ENCODE results near the gene DYNC2LI1.

DNA sequence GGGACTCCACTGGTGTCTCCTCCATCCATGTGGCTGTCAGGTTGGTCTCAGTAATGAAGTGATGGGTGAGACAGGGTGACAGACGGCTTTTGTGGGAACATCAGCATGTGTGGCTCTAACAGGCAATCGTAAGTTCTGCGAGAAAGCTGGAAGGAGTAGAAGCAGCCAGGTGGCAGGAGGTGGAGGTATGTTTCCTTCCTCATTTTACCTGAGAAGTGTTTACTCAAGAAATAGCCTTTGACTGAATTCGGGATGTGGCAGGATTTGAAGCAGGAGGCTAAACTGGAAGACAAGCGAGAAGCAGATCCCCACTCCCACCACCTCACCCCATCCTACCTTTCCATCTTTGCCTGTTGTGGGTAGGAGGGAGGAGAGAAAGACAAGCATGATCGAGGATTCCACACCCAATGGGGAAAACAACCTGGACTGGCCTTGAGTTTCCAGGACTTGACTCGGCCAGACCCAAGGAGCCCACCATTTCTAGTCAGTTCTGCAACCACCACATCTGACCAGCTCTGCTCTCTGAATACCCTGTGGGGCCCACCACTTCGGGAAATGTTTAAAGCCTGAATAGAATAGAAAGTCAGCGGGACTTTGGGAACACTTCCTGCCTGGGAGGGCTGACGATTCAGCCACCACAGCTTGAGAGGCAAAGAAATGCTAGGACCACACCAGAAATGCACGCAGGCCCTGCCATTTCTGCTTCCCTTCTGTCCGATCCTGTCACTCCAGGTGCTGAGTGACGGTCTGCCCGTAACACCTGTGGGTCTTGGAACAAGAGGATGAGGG, 66.1 kb downstream of the DYNC2LI1 start:
- TF ChIP-seq POLR2AphosphoS5 (IDR thresholded peaks at IDR 0.05; ENCODE audit: low read depth, low read length) (no peak), TAF1 (IDR thresholded peaks at IDR 0.05; ENCODE audit: borderline replicate concordance, insufficient read depth, low read length) (no peak)

All from PFSK-1 (cell line).